Measurements from ENCODE around the gene DAGLA. TPM values are rescaled to one million over a fixed set of nuclear protein-coding genes. Genes with fewer than 3 reads are reported as not detected.
"Not testable (repeated sequence)": the region's sequence is repeated elsewhere in the genome, so short reads cannot be mapped to it uniquely, and the experiment has no call there.

Gene DAGLA, protein sequence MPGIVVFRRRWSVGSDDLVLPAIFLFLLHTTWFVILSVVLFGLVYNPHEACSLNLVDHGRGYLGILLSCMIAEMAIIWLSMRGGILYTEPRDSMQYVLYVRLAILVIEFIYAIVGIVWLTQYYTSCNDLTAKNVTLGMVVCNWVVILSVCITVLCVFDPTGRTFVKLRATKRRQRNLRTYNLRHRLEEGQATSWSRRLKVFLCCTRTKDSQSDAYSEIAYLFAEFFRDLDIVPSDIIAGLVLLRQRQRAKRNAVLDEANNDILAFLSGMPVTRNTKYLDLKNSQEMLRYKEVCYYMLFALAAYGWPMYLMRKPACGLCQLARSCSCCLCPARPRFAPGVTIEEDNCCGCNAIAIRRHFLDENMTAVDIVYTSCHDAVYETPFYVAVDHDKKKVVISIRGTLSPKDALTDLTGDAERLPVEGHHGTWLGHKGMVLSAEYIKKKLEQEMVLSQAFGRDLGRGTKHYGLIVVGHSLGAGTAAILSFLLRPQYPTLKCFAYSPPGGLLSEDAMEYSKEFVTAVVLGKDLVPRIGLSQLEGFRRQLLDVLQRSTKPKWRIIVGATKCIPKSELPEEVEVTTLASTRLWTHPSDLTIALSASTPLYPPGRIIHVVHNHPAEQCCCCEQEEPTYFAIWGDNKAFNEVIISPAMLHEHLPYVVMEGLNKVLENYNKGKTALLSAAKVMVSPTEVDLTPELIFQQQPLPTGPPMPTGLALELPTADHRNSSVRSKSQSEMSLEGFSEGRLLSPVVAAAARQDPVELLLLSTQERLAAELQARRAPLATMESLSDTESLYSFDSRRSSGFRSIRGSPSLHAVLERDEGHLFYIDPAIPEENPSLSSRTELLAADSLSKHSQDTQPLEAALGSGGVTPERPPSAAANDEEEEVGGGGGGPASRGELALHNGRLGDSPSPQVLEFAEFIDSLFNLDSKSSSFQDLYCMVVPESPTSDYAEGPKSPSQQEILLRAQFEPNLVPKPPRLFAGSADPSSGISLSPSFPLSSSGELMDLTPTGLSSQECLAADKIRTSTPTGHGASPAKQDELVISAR
- 4.1 TPM for total RNA-seq

DNA sequence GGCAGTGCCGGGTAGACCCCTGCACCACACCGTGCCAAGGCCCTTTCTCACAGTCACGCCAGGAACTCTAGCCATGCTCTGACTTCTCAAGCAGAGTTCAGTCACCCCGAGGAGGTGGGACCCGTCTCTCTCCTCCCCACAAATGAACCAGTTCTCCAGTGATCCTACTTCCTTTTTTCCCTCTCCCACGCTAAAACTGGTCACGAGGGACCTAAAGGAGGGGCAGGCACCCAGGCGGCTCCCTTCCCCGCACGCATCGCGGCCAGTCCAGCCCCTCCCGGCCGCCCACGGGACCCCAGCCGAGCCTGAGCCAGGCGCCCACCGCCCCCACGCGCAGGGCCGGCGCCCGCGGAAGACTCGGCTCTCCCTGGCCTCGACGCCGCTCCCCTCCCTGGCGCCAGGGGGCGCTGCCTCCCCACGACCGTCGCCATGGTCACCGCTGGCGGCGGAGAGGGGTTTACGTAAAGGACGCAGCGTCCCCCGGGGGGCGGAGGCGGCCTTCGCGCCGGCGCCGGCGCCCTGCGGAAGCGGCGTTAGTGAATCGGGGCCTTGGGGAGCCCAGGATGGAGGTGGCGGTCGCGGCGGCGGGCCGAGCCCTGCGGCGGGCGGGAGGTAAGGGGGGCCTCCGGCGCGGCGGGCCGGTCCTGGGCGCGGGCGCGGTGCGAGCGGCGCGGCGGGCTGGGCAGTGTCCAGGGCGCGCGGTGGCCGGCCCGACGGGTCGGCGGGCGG is at the start of gene DAGLA:
TSS of gene DAGLA (plus strand) at position 499 of the 729 bp plus-strand sequence. CDS start 39,765 bp downstream, outside the sequence.
- DNase-seq: peak; percentile 86

DNA sequence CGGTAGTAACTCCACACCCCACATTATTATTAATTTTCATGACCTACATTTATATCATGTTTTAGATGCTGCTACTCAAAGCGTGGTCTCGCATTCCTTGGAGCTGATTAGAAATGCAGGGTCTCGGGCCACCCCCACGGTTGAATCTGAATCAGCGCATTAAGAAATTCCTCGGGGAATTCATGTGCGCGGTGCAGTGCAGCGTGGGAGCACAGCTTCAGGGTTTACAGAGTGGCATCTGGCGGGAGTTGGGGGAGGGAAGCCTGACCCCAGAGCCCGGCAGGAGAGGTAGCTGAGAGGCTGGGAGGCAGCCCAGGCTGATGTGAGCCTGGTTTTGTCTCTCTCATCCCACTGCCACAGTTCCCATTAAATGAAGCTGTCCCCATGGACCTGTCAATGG is 48.1 kb upstream of the DAGLA start:
- DNase-seq: no peak

DNA sequence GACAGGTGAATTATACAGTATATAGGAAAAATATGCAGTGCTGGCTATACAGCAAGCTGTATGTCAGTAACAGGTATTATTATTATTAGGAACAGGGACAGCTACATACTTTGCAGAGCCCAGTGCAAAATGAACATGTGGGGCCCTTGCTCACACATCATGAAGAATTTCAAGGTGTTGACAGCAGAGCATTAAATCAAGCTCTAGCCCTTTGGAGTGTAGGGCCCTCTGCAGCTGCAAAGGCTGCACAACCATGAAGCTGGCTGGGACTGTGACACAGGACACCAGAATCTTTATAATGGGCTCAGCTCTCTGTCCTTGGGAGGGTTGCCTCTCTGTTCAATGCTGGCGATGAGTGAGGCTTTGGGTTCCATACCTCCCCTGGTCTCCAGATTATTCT is 44.9 kb upstream of the DAGLA start:
- DNase-seq: no peak

DNA sequence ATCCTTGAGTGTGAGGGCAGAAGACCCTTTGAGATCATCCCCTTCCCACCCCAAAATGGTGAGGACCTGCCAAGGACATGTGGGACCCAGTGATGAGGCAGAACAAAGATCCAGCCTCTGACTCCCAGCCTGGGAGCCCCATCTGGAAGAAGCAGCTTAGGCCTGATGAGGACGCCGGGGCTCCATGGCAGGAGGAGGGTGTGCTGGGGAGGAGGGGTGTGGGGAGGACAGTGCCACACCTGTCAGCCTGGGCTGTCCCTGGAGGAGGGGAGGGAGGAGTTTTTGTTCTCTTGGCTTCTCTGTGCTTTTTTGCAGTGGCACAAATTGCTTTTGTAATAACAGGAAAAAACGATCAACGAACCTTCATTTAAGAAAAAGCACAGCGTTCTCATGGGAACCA is 44.4 kb upstream of the DAGLA start:
- DNase-seq: no peak

DNA sequence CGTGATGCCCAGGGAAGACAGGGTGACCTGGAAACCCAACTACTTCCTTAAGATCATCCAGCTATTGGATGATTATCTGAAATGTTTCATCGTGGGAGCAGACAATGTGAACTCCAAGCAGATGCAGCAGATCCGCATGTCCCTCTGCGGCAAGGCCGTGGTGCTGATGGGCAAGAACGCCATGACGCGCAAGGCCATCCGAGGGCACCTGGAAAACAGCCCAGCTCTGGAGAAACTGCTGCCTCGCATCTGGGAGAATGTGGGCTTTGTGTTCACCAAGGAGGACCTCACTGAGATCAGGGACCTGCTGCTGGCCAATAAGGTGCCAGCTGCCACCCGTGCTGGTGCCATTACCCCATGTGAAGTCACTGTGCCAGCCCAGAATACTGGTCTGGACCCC is 43.5 kb upstream of the DAGLA start:
- no peak for DNase-seq

DNA sequence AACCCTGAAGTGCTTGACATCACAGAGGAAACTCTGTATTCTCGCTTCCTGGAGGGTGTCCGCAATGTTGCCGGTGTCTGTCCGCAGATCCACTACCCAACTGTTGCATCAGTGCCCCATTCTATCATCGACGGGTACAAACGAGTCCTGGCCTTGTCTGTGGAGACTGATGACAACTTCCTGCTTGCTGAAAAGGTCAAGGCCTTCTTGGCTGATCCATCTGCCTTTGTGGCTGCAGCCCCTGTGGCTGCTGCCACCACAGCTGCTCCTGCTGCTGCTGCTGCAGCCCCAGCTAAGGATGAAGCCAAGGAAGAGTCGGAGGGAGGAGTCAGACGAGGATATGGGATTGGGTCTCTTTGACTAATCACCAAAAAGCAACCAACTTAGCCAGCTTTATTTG is 42.9 kb upstream of the DAGLA start:
- DNase-seq: no peak

DNA sequence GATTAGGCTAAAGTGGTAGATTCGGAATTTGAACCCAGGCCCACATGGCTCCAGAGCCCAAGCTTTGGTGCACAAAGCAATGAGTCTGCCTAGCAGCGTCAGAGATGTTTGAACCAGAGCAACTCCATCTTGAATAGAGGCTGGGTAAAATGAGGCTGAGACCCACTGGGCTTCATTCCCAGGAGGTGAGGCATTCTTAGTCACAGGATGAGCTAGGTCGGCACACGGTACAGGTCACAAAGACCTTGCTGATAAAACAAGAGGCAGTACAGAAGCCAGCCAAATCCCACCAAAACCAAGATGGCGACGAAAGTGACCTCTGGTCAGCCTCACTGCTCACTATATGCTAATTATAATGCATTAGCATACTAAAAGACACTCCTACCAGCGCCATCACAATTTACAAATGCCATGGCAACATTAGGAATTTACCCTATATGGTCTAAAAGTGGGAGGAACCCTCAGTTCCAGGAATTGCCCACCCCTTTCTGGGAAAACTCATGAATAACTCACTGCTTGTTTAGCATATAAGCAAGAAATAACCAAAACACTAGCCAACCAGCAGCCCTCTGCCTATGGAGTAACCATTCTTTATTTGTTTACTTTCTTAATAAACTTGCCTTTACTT is 40.3 kb upstream of the DAGLA start:
- DNase-seq: no peak

DNA sequence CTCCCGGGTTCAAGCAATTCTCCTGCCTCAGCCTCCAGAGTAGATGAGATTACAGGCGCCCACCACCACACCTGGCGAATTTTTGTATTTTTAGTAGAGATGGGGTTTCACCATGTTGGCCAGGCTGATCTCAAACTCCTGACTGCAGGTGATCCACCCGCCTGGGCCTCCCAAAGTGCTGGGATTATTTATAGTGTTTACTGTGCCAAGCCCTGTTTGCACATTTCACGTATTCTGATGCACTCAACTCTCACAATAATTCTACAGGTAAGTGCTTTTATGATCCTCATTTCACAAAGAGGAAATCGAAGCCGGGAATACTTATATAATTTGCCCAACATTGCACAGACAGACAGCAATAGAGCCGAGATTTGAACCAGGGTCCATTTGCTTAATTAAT is 38.0 kb upstream of the DAGLA start:
- DNase-seq: no peak

DNA sequence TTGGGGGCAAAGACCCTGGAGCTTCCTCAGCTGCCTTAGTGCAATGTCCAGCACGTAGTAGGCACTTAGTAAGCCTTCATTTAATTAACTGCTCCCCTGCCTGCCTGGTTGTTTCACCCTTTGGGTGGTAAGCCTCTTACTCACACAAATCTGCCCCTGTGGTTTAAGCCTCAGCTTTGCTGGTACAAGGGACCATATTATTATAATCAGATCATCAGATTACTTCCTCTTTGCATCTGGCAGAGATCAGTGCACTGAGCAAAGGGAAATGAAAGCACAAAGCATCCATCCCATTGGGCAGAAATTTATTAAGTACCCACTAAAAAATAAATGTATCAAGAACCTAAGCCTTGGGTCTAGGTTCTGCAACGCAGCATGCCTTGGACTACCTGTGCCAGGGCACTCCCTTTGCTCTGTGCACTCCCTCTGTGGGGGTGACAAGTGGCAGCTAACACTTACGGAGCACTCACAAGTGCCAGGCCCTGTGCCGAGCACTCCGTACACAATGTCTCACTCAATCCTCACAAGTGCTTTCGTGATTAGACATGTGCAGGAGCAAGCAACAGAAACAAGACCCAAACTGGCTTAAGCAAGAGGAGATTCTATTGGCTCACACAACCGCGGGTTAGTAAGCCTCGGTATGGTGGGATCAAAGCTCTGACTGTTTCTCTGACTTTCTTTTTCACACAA is 34.9 kb upstream of the DAGLA start:
- no peak for DNase-seq

DNA sequence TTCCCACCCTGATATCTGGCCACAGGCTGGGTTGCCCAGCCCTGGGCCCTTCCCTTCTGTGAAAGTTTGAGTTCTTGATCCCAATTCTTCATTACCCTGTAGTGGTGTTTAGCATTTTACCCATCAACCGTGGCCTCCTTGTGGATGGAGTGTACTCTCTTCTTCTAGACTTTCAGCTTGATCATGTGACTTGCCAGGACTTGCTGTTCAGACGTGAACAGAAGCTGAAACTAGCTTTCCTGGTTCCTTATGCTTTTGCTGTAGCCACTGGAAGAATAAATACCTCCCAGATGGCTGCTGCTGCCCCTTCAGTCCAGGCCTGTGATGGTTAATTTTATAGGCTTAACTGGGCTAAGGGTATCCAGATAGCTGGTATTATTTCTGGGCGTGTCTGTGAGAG is 32.7 kb upstream of the DAGLA start:
- DNase-seq: no peak

DNA sequence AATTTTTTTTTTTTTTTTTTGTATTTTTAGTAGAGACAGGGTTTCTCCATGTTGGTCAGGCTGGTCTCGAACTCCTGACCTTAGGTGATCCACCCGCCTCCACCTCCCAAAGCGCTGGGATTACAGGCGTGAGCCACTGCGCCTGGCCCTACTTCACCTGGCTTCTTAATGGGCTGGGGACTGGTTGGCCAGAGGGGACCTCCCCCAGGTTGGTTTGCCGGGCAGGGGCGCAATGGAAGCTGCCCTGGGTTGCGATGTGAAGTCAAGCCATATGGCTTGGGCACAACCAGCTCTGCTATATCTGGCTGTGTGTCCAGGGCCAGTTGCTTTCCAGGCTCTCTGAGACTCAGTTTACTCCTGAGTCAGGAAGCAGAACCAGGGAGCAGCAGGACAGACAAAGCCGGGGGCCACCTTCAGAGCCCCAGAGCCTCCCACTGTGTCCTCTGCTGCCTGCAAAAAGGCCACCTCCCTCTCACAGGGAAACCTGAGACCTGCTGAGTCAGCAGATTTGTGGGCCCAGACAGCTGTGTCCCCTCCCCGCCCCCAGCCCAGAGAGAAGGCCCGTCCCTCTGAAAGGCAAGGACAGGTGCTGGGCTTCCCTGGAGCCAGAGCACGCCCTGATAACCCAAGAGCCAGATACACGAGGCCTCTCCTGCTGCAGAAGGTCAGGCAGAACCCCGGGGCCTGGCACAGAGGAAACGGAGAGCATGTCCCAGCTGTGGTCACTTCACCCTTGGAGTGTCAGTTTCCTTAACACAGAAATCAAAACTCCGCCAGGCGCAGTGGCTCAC is 29.2 kb upstream of the DAGLA start:
- peak; percentile 97 for DNase-seq

DNA sequence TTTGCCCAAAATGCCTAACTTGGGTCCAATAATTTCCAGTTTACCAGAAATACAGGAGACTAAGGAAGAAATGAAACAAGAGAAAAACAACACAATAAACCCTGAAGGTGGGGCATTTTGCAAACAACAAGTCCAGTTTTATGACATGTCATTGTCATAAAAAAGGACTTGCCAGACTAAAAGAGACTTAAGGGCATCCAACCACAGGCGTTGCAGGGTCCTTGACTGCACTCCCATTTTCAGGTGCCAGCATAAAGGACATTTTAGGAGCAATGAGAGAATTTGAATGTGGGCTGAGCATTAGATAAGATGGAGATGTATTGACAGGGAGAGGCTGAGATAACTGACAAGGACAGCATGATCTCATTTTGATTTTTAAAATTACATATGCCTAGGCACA is 28.1 kb upstream of the DAGLA start:
- DNase-seq: no peak

DNA sequence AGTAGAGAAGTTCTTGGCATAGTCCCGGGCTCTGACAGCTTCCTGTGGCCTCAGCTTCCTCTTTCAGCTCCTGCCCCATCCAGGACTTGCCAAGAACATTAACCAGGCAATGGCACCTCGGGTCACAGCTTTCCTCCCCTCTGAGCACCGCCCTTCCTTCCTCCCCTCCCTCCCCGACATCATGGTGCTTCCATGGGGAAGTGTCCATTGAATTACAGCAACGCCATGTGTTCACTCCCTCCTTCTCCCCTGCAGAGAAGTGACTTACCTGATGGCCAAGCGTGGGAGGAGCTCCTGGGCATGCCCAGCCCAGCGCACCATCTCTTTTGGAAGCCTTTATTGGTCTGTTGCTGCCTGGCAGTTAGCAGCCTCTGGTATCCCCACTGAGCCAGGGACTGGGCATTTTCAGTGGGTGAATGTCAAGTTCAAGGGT is 25.8 kb upstream of the DAGLA start:
- no peak for DNase-seq

DNA sequence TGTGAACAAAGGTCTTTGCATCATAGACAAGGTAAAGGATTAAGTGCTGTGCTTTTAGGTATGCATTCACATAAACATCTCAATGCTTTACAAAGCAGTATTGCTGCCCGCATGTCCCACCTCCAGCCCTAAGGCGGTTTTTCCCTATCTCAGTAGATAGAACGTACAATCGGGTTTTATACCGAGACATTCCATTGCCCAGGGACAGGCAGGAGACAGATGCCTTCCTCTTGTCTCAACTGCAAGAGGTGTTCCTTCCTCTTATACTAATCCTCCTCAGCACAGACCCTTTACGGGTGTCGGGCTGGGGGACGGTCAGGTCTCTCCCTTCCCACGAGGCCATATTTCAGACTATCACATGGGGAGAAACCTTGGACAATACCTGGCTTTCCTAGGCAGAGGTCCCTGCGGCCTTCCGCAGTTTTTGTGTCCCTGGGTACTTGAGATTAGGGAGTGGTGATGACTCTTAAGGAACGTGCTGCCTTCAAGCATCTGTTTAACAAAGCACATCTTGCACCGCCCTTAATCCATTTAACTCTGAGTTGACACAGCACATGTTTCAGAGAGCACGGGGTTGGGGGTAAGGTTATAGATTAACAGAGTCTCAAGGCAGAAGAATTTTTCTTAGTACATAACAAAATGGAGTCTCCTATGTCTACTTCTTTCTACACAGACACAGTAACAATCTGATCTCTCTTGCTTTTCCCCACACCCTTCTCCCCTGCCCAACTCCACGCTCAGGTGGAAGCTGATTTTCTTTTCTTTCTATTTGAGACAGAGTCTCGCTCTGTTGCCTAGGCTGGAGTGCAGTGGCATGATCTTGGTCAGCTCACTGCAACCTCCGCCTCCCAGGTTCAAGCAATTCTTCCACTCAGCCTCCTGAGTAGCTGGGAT is 24.7 kb upstream of the DAGLA start:
- DNase-seq: not testable (repeated sequence)

DNA sequence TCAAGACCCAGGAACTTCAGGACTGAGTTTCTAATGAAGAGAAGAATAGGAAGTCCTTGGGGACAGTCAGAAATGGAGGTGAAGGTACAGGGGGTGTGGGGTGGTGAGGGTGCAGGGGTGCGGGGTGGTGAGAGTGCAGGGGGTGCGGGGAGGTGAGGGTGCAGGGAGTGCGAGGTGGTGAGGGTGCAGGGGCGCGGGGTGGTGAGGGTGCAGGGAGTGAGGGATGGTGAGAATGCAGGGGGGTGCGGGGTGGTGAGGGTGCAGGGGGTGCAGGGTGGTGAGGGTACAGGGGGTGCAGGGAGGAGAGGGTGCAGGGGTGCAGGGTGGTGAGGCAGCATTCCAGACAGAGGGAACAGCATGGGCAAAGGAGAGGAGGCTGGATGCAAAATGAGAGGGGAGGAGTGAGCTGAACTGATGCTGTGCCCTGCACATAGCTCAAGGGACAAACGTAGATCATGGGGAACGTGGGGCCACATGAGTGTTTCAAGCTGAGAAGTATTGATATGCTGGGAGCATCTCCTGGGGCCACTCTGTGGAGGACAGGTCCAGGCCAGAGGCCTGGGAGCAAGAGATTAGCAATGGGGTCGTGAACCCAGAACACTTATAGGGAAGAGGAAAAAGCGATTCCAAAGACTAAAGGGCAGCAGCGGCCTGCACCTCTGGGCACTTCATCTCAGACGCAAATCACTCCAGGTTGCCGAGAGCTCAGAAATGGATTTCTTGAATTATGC is 23.7 kb upstream of the DAGLA start:
- DNase-seq: no peak

DNA sequence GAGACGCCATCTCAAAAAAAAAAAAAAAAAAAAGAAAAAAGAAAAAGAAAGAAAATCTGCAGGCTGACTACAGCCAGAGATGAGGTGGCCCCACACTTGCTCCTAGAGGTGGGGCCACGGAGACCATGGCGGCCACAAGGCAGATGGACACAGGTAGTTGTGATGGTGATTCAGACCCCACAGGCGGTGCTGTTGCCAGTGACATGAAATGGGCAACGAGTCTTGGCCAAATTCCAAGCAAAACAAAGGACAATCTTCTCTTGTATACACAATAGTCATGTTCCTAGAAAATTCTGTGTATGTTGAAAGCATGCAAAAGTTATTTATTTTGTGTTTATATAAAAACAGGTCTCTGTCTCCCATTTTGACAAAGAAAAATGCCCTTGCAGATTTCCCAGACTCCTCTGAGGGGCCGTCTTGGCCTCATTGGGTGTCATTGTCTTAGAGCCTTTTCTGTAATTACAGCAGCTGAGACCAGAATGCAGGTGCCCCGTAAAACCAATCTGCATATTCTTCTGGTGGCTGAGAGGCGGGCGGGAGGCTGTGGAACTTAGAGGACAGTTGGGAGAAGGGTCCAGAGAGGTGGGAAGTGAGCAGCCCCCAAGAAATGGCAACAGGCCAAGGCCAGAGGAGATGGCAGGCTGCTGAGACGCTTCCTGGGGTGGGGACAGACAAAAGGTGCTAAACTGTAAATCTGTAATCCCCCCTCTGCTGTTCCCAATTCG is 22.5 kb upstream of the DAGLA start:
- DNase-seq: no peak

DNA sequence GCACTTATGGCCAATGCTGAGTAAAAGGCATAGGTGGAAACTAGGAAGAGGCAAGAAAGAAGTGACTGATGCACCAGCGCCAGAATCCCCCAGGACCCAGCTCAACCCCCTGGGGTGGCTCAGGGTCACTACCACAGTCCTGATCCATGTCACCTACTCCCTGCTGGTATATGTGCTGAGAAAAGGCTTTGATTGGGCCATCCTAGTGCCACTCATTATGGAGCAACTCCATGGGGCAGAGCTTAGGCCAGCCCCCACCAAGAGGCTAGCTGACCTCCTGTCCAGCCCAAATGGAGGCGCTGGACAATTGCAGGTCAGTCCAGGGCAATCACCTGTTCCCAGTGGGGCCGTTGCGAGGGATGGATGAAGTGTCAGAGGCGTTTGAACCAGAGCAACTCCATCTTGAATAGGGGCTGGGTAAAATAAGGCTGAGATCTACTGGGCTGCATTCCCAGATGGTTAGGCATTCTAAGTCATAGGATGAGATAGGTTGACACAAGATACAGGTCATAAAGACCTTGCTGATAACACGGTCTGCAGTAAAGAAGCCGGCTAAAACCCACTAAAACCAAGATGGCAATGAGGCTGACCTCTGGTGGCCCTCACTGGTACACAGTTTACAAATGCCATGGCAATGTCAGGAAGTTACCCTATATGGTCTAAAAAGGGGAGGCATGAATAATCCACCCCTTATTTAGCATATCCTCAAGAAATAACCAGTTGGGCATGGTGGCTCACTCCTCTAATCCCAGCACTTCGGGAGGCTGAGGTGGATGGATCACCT is 20.6 kb upstream of the DAGLA start:
- DNase-seq: no peak
